Measurements from ENCODE around the gene MAN2A2. TPM values are rescaled to one million over a fixed set of nuclear protein-coding genes. Genes with fewer than 3 reads are reported as not detected.

The MAN2A2 gene
- total and polyA plus RNA-seq, 2 of the 8 experiments (the other 6 are each of a cell fraction or from before 2014, with no cell fraction given), result 23.1 to 29.7 TPM

DNA sequence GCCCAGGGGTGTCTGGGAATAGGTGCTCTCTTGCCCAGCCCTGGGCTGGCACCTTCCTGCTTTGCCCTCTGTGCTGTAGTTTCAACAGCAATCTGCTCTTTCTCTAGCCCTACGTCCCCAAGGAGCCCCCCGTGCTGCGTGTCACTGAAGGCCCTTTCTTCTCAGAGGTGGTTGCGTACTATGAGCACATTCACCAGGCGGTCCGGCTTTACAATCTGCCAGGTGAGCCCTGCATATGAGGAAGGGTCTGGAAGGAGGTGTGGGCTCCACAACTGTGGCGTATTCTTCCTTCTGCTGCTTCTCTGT lies 9.6 kb downstream of the MAN2A2 start:
- H3K23ac ChIP-seq (ENCODE audit: insufficient read length), result no peak overlapping the region
- H3K27ac ChIP-seq (ENCODE audit: low read depth, low read length), result no peak overlapping the region
- H3K79me2 ChIP-seq (ENCODE audit: control insufficient read depth in 1 of 2, insufficient read depth in 2 of 2, low read length in 2 of 2), result no peaks in the 10 kb centered on the region
- no peak for FAIRE-seq
- no peak overlapping the region for H2AFZ ChIP-seq (ENCODE audit: low read length)
- no peak overlapping the region for H3K14ac ChIP-seq (ENCODE audit: insufficient read length)
- no peak overlapping the region for H3K9ac ChIP-seq (replicated peaks in 1 of 4; ENCODE audit: extremely low read depth in 1 of 4, low read depth in 3 of 4, low read length in 3 of 4)
- peaks cover 2 to 3% of the 10 kb centered on the region in 2 experiments for H4K20me1 ChIP-seq (replicated peaks in 1 of 2; ENCODE audit: control insufficient read depth in 1 of 2, insufficient read depth in 2 of 2, low read length in 2 of 2)
- H3K56ac ChIP-seq (replicated peaks; ENCODE audit: insufficient read length, low read depth, low read length), result no peak overlapping the region
- no peak overlapping the region for H2BK15ac ChIP-seq (ENCODE audit: low read length)
- H2BK5ac ChIP-seq (ENCODE audit: low read depth, low read length), result no peak overlapping the region
- H3K4me1 ChIP-seq (replicated peaks in 1 of 4; ENCODE audit: control insufficient read depth in 3 of 4, insufficient read depth in 4 of 4, low read length in 3 of 4), result peaks cover 0 to 2% (median 0%) of the 10 kb centered on the region in 4 experiments; a peak in 2 of 7 replicates
- H2BK12ac ChIP-seq (ENCODE audit: low read depth, low read length), result no peak overlapping the region
- H3K36me3 ChIP-seq (ENCODE audit: control insufficient read depth in 2 of 4, insufficient read depth in 4 of 4, low read length in 3 of 4), result no peaks in the 10 kb centered on the region; a peak in 3 of 8 replicates
- H2BK120ac ChIP-seq (replicated peaks; ENCODE audit: low read depth, low read length), result no peak overlapping the region
- no peak overlapping the region for H3K4ac ChIP-seq (replicated peaks; ENCODE audit: insufficient read length, low read depth, low read length)
- H4K91ac ChIP-seq (replicated peaks; ENCODE audit: insufficient read length, low read length), result no peak overlapping the region
- H3K23me2 ChIP-seq (ENCODE audit: low read depth, low read length), result no peaks in the 10 kb centered on the region
- no peak overlapping the region for H3K4me3 ChIP-seq (ENCODE audit: extremely low read depth in 1 of 4, insufficient read depth in 2 of 4, low read depth in 3 of 4, low read length in 4 of 4)
- CTCF ChIA-PET (ENCODE audit: partially characterized antibody), result interaction anchor here (0.6 to 6.8 kb wide), 3 partner anchors 15 to 356 kb away, joined by 3 to 87 read pairs (median 4); partner anchors contain the start of genes HDDC3 and UNC45A
- DNase-seq (ENCODE audit: low read depth in 1 of 2, low spot score in 2 of 2), result no peak
- no peak overlapping the region for H3K18ac ChIP-seq (ENCODE audit: extremely low read depth, low read length)
- no peaks in the 10 kb centered on the region for H3K79me1 ChIP-seq (ENCODE audit: low read depth, low read length)
- WGBS, 2 experiments (ENCODE audit: extremely low coverage in 1 of 2, insufficient coverage in 1 of 2, insufficient read length in 1 of 2, insufficient replicate concordance in 2 of 2, low coverage in 1 of 2, low lambda C conversion rate in 2 of 2, missing lambda C conversion rate in 1 of 2), result 87% methylated on average over 7 of the region's 7 CpGs; no CpG with 5 or more reads in 1 of the 2 experiments
- H3K9me3 ChIP-seq (ENCODE audit: insufficient read depth in 2 of 2, low read depth in 1 of 2, low read length in 1 of 2), result no peaks in the 10 kb centered on the region
- H2BK20ac ChIP-seq (ENCODE audit: low read length), result no peak overlapping the region
- POLR2A ChIA-PET (ENCODE audit: partially characterized antibody), result no interaction called here
- no peak overlapping the region for H4K5ac ChIP-seq (ENCODE audit: insufficient read length, low read depth, low read length)
- no peak overlapping the region for H4K8ac ChIP-seq (ENCODE audit: extremely low read depth, insufficient read depth, low read length)
- no peak overlapping the region for H3K4me2 ChIP-seq (ENCODE audit: insufficient read depth in 1 of 2, low read depth in 2 of 2, low read length in 2 of 2)
- no peak overlapping the region for H2AK5ac ChIP-seq (ENCODE audit: low read depth, low read length)
- no peaks in the 10 kb centered on the region for H3K27me3 ChIP-seq (replicated peaks in 1 of 4; ENCODE audit: control insufficient read depth in 3 of 4, extremely low read depth in 1 of 4, insufficient read depth in 3 of 4, low read length in 3 of 4)
- TF ChIP-seq USF2 (IDR thresholded peaks at IDR 0.05; ENCODE audit: low read length) (no peak), HDAC2 (IDR thresholded peaks at IDR 0.05; ENCODE audit: borderline replicate concordance in 1 of 2, low read depth in 2 of 2, low read length in 2 of 2) (no peak), ZNF274 (IDR thresholded peaks at IDR 0.05; ENCODE audit: borderline replicate concordance, extremely low read depth, low read length) (no peak), NANOG (IDR thresholded peaks at IDR 0.05; ENCODE audit: insufficient read depth, low read depth, low read length, poor library complexity, severe bottlenecking) (no peak), EGR1 (IDR thresholded peaks at IDR 0.05; ENCODE audit: borderline replicate concordance, low read depth, low read length) (no peak), POU5F1 (IDR thresholded peaks at IDR 0.05; ENCODE audit: low read depth, low read length) (no peak), RNF2 (IDR thresholded peaks at IDR 0.05; ENCODE audit: borderline replicate concordance, low read depth, low read length, missing control alignments, poor library complexity, severe bottlenecking) (no peak), CBX5 (IDR thresholded peaks at IDR 0.05; ENCODE audit: low read depth, low read length) (no peak), SP2 (IDR thresholded peaks at IDR 0.05; ENCODE audit: low read length) (no peak), EZH2 (IDR thresholded peaks at IDR 0.05; ENCODE audit: low read depth, low read length, severe bottlenecking) (no peak), POLR2AphosphoS5 (IDR thresholded peaks at IDR 0.05; ENCODE audit: low read depth, low read length) (no peak), RXRA (IDR thresholded peaks at IDR 0.05; ENCODE audit: insufficient read depth, low read depth, low read length) (no peak), BCL11A (IDR thresholded peaks at IDR 0.05; ENCODE audit: low read depth in 2 of 2, low read length in 2 of 2) (no peak)
